Cardiac fibroblast (primary cell): ENCODE data around the gene DIAPH3.

ENCODE experiments used
- DNase-seq, 2 donors: peaks; one replicate each; pipeline versions ENCODE4 v3.0.0 to v3.0.0-alpha.2; 2010; ENCODE audit warnings: low read depth in 2 of 2
- H3K4me3 ChIP-seq, 2 donors: replicated peaks in 1 of 2; 1 replicate in 1 of 2; 2 replicates in 1 of 2; pipeline ENCODE4 v1.5.1; 2011; ENCODE audit warnings: low read depth in 2 of 2, low read length in 2 of 2, mild to moderate bottlenecking in 2 of 2, moderate library complexity in 1 of 2
- CTCF ChIP-seq: IDR thresholded peaks from one replicate; pipeline ENCODE4 v1.5.1; 2011; ENCODE audit warnings: low read depth, mild to moderate bottlenecking, low read length, inconsistent platforms

The DIAPH3 gene

GRCh38 chr13:60152904-60153303 is 10.8 kb downstream of the DIAPH3 start:
- no peak overlapping the region for H3K4me3 ChIP-seq
- peak in 1 of 2 donors; percentile 29 for DNase-seq
- no peak for TF ChIP-seq CTCF

GRCh38 chr13:60152114-60152513 is 11.6 kb downstream of the DIAPH3 start:
- no peak overlapping the region for H3K4me3 ChIP-seq
- no peak for TF ChIP-seq CTCF
- no peak for DNase-seq

GRCh38 chr13:60150538-60150937 is 13.2 kb downstream of the DIAPH3 start:
- no peak for TF ChIP-seq CTCF
- no peak overlapping the region for H3K4me3 ChIP-seq
- DNase-seq, result no peak

GRCh38 chr13:60148918-60149317 is 14.8 kb downstream of the DIAPH3 start:
- no peak for TF ChIP-seq CTCF
- no peak overlapping the region for H3K4me3 ChIP-seq
- no peak for DNase-seq

GRCh38 chr13:60147361-60147760 is 16.4 kb downstream of the DIAPH3 start:
- TF ChIP-seq CTCF, result no peak
- H3K4me3 ChIP-seq, result no peak overlapping the region
- DNase-seq, result no peak

GRCh38 chr13:60146471-60146870 is 17.3 kb downstream of the DIAPH3 start:
- H3K4me3 ChIP-seq, result no peak overlapping the region
- TF ChIP-seq CTCF, result no peak
- peak; percentile 41 to 70 for DNase-seq

GRCh38 chr13:60143775-60144174 is 20.0 kb downstream of the DIAPH3 start:
- TF ChIP-seq CTCF, result no peak
- peak; percentile 18 to 38 for DNase-seq
- H3K4me3 ChIP-seq, result no peak overlapping the region
